Stimulated activated CD8-positive, alpha-beta memory T cell treated with anti-CD3 and anti-CD28 coated beads, Interleukin-15, amount 100 ng/mL, for 24 hours (primary cell): ENCODE data around the gene KLHL18.
"Not testable (repeated sequence)": the region's sequence is repeated elsewhere in the genome, so short reads cannot be mapped to it uniquely, and the experiment has no call there.

ENCODE experiments used
- DNase-seq: peaks from one replicate; pipeline ENCODE4 v3.0.0-alpha.2; 2020; ENCODE audit warnings: low read depth

The KLHL18 gene

DNA sequence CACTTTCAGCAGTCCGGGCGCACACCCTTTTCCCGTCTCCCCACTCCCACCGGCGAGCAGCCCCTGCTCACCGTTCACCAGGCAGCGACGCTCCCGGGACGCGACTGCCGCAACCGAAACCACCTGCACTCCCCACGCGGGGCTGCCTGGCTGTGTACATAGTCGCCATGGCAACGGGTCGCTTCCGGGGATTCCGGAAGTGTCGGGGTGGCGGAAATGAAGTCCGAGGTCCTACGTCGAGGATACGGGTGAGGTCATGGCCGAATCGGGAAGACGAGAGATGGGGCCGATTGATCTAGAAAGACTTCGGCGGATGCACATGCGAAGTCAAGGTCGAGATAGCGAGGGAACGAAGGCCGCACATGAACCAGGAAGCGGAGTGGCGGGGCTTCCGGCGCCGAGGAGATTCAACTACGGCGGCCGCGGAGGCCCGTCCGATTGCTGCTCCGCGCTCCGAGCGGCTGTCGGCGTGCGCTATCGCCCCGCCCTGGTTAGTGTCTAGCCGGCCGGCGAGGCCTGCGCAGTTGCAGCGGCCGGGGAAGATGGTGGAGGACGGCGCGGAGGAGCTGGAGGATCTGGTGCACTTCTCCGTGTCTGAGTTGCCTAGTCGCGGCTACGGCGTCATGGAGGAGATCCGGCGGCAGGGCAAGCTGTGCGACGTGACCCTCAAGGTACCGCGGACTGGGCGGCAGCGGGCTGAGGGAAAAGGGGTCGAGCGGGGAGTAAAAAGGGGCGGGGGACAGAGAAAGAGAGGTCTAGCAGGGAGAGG is at the start of gene KLHL18, which contains the start of gene KIF9:
TSS of gene KLHL18 (plus strand) at position 521 of the 769 bp plus-strand sequence. CDS start at position 543, 22 bp downstream.
TSS of gene KIF9 (minus strand) at position 376 of the 769 bp plus-strand sequence. CDS start 5,425 bp downstream, outside the sequence.
- peak; percentile 93 for DNase-seq

DNA sequence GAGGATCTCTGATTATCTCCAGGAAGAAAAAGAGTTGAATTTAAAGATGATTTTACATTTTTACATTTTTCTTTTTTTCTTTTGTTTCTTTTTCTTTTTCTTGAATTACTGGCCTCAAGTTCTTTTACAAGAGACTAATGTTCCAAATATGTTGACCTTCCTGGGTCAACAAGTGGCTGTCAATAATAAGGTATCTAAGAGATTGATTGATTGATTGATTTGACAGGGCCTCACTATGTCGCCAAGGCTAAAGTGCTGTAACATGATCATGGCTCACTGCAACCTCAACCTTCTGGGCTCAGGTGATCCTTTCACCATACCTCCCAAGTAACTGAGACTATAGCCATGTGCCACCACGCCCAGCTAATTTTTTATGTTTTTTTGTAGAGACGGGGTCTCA is 44.7 kb upstream of the KLHL18 start:
- no peak for DNase-seq

DNA sequence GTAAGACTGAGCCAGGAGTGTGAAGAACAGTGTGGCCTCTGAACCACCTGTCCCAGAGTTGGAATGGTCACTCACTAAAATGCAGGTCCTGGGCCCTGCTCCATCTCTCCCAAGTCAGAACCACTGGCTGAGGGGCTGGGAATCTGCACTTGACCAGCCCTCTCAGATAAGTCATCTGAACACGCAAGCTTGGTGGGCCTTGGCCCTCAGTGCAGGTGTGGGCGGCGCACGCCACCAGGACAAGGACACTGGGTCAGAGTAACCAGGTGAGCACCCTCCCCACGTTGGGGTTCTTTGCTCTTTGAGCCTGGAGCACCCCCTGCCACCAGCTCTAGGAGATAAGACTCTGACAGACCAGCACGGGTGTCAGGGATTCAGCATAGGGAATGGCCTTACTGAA is 42.8 kb upstream of the KLHL18 start:
- no peak for DNase-seq

DNA sequence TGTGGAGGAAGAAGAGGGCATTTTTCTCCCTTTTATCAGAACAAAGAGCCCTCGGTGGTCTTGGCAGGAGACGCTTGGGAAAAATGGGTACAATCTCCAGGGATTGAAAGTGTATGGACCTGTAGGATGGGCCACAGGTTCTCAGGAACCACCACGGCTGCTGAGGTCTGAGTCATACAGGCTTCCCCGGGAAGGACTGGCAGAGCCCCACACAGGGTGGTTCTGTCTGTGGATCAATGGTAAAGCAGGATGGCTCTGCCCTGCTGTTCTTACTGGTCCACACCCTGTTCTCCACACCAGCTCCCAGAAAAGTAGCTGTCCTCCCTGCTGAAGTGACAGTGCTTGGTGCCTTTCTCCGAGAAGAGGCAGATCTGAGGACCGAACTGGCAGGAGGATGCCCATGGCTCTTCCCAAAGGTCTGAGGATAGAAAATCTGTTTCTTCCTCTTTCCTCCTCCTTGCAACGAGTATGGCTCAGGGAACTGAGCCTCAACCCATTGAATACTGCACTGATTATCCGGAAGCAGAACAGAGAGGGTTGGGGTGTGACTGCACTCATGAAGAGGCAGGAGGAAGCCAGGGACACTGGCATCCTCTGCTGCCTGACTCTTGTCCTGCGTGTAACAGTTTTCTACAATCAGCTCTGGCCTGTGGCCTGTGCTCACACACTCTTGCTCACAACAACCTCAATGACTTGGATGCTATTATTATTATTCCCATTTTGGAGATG is 39.2 kb upstream of the KLHL18 start:
- DNase-seq: no peak

DNA sequence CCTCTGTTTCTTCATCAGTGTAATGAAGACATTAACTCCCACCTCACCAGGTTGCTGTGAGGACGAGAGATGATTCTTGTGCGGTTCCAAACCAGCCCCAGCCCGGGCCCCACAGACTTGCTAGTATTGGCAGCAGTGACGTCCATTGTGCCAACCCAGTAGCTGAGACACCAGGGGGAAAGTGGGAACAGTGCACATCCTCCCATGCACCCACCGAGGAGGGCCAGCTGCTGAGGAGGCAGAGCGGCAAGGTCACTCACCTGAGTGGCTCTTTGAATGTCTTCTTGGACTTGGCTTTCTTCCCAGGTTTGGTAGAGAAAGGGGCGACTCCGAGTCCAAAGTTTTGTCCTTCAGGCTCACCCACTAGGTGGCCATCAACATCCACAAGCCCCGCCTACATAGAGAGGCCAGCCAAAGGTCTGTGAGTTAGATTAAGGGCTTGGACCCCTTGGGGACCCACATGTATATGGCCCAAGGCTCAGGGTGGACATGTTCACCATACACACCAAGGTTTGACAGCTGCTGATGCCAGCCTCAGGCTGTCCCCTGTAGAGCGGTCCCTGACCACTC is 38.1 kb upstream of the KLHL18 start:
- no peak for DNase-seq

DNA sequence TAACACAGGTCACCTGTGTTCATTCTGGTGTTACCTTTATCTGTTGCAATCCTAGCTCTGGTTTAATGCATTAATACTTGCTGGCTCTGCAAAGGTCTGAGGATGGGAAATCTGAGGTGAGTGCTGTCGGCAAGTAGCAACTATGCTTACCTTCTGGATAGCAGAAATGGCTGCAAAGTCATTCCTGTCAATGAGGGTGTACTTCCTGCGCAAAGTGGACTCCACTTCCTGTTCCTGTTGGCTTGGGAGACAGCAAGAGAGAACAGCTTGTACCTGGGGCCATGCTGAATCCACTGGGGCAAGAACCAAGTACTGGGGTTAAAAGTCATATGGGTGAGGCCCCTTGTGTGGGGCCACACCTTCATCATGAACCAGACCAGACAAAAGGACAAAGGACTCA is 37.5 kb upstream of the KLHL18 start:
- no peak for DNase-seq

DNA sequence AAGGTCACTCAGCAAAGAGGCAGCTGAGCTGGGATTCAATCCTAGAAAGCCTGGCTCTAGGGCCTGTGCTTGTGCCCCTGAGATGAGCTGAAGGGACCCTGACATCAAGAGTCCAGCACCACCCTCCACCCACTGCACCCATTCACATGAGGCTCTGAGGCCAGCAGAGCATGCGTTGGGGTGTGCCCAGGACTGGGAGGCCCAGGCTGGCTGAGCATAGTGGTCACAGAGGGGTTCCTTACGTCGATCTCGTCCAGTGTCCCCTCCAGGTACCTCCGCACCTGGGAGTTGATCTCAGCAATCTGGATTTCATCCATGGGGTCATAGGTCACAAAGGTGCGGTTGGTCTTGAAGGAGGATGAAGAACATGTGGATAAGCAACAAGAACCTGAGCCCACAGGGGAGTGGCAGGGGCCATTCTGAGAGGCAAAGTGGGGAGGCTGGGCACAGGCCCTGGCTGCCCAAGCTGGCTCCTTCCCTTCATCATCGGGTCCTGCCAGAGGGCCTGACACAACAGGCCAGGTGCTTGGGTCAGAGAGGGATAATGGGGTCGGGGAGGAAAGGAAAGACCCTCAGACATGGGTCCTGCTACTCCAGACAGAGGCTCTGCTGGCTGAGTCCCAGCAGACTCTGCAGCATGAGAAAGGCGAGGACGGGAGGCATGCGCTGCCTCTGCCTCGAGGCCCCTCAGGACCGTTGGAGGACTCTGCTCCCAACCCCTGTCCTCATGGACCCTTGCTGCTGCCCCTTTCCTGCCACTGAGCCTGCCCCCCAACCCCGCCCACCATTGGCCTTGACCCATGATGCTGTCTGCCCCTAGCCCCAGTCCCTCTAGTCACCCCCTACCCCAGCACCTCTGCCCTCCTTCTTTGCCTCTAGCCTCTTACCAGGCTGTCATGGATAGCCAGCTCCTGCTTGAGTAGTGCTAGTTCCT is 35.3 kb upstream of the KLHL18 start:
- no peak for DNase-seq

DNA sequence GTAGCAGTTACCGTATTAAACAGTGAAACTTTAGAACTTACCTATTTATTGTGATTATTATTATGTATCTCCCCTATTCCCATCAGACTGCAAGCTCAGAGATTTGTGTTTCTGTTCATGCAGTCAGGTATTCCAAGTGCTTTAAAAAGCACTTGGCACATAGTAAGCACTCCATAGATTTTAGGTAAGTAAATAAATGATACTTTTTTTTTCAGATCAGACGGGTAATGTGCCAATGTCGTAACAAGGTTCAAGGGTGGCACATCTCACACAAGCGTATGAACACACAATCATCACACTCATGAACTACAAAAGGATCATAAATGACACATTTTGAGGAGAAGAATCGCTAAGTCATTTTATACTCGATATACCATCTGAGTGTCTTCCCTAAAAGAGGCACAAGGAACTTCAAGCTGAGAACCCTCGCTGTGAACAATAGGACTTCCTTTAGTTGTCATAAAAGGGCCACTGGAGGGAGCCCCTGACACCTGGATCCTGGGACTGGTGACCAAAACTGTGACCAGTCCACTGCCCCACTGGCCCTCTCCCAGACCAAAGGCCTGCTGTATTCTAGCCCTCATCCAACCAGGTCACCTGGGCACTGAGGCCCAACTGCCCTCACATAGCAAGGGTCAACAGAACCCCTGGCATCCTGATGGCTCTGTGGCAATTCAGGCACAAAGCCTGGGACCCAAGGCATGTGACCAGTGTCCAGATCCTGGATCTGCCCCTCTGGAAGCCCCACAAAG is 32.3 kb upstream of the KLHL18 start:
- no peak for DNase-seq

DNA sequence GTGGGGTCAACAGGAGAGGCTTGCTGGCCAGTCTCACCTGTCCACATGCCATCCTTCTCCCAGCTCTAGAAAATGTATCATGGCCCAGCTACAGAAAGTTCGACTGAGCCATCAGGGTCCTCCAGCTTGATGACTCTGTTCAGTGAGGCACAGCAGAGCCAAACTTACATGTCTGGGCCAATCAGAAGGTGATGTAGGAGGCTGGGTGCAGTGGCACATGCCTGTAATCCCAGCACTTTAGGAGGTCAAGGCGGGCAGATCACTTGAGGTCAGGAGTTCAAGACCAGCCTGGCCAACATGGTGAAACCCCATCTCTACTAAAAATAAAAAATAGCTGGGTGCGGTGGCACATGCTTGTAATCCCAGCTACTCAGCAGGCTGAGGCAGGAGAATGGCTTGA is 31.7 kb upstream of the KLHL18 start:
- DNase-seq: not testable (repeated sequence)

DNA sequence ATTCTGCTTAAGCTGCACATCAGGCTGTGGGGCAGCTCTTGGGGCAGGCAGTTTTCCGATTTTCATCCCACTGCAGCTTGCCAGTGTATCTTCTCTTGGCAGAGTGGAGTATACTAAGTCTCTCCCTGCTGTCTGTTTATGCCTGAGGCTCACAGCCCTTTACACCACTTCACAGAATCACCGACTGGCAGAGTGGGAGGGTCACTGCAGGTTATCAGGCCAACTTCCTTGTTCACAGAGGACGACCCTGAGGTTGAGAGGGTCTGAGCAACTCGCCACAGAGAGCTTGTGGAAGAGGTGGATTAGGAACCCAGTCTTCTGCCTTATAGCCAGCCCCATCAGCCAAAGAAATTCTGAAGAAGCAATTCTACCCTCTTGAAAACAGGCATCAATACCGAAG is 31.1 kb upstream of the KLHL18 start:
- DNase-seq: no peak

DNA sequence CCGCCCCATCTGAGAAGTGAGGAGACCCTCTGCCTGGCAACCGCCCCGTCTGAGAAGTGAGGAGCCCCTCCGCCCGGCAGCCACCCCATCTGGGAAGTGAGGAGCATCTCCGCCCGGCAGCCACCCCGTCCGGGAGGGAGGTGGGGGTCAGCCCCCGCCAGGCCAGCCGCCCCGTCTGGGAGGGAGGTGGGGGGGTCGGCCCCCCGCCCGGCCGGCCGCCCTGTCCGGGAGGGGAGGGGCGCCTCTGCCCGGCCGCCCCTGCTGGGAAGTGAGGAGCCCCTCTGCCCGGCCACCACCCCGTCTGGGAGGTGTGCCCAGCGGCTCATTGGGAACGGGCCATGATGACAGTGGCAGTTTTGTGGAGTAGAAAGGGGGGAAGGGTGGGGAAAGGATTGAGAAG is 26.4 kb upstream of the KLHL18 start:
- not testable (repeated sequence) for DNase-seq

DNA sequence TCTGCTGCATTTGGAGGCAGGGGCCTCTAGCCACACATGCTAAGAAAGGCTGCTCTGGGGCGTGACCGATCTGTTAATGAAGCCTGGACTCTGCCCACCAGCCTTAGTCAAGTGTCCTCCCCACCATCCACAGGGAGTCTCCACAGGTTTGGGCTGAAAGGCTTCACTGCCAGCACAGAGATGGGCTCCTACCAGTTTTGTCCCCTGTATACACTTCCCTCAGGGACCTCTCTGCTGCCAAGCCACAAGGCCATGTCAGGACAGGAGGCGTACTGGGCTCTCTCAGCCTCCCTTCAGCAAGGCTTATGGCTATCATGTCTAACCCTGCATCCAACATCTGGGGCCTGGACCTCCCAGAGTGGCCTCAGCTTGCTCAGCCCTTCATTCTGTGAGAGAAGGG is 23.6 kb upstream of the KLHL18 start:
- DNase-seq: no peak

DNA sequence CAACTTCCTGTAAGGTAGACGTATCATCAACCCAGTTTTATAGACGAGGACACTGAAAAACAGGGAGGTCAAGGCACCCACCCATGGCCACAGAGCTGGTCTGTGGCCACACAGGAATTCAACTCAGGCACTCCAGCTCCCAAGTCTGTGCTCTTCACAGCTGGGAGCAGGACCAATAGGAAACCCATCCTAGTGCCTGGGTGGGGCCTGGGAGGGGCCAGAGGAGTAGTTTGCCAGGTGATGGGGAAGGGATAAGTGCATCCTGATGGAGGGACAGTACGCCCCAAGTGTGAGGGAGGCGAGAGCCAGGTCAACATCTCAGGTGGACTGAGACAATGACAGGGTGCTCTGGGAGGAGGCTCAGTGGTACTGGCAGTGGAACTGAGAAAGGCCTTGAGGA is 22.1 kb upstream of the KLHL18 start:
- no peak for DNase-seq

DNA sequence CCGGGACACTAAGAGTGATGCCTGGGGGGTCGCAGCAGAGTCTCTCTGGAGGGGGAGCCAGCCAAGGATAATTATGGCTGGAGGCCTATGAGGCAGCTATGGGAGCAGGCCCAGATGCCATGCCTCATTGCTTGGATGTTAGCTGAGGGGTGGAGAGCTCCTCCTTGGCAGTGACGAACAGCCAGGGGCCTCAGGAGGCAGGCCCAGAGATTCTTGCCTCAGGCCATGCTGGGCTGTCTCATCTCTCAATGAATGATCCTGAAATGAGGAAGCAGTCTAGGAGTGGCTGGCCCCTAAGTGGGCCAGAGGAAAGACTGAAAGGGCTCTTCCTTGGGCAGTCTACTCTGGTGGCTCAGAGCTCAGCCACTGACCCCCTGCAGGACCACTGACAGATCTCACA is 21.4 kb upstream of the KLHL18 start:
- no peak for DNase-seq

DNA sequence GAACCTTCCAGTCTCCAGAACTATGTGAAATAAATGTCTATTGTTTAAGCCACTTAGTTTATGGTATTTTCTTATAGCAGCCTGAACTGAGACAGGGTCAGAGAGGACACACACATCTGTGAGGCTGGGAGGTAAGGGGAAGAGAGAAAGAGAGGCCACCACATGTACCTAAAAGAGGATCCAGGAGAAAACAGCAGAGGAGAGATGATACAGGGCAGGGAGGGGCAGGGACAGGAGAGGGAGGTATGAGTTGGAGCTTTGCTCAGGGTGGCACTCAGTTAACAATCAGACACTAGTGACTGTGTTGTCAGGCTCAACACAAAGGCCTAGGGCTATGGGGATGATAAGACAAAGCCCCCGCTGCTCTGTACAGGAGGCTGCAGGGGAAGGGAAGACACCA is 17.7 kb upstream of the KLHL18 start:
- no peak for DNase-seq

DNA sequence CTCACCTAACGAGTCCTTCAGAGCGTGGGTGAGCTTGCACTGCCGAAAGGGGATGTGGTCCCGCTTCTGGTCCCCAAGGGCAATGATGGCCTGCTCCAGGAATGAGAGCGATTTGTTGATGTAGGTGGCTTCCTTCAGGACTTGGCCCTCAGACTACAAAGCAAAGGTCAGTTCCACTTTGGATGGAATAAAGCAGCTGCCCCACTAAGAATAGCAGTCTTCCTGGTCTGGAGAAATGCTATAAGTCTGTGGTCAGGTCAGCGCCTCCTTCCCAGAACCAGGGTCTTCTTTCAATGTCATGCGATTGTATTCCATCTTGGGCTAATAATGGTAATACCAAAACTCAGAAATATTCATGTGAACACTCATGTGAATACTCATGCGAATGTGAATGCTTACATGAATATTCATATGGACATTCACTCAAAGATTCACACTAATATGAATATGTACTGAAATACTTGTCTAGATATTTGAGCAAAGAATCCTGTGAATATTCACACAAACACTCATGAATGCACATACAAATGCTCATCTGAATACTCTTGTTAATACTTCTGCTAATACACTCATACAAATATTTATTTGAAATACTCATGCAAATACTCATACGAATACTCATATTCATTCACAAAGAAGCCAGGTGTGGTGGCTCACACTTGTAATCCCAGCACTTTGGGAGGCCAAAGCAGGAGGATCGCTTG is 16.9 kb upstream of the KLHL18 start:
- DNase-seq: no peak

DNA sequence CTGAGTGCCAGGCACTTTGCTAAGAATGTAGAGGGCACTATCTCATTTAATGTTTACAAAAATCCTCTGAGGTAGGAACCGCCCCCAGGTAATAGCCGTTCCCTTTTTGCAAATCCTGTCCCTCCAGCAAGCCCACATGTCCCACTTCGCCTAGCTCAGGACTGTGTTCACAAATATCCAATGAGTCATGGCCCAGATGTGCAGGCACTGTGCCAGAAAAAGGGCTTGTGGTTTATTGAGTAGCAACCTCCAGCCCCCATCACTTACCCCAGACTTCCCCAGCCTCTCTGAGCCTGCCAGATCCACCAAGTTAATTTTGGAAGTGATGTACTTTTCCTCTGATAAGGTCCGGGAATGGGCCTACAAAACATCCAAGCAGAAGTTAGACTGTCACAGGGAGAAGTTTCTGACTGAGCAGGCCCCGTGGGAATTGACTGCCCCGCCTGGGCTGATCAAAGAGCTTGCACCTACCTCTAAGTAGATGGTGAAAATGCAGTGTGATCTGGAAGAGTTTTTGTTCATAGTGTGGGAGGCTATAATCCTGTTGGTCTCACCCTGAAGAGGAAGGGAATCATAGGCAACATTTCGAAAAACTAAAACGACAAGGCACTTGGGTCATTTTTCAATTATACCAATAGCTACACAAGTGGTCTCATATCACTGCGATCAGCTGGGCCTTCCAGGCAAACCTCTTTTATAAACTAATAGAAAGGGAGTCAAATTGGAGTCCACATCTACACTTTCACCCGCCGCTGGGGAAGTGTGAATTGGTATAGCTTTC is 15.8 kb upstream of the KLHL18 start:
- DNase-seq: no peak

DNA sequence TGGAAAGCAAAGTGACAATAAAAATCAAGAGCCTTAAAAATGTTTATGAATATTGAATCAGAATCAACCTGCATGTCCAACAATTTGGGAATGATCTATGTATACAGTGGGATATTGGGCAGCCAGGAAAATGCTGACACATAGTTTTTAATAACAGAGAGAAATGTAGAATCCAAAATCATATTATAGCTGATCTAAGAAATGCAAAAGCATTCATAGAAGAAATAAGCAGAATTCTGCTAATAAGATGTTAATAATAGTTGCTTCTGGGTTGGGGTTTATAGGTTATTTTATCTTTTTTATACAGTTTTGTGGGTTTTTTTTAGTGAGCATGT is 15.3 kb upstream of the KLHL18 start:
- no peak for DNase-seq

DNA sequence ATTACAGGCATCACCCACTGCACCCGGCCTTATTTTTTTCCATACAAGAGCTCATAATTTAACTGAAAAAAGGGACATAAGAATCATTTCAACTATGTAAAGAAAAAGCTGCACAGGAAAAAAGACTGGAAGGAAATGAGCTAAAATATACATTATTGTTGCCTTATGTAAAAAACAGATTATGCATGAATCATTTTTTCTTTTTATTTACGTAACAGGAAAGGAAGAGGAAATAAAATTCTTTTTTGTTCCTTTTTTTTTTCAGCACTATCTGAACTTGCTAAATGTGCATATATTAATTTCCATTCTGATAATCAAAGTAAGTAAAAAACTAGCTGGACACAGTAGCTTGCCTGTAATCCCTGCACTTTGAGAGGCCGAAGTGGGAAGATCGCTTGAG is 12.2 kb upstream of the KLHL18 start:
- no peak for DNase-seq

DNA sequence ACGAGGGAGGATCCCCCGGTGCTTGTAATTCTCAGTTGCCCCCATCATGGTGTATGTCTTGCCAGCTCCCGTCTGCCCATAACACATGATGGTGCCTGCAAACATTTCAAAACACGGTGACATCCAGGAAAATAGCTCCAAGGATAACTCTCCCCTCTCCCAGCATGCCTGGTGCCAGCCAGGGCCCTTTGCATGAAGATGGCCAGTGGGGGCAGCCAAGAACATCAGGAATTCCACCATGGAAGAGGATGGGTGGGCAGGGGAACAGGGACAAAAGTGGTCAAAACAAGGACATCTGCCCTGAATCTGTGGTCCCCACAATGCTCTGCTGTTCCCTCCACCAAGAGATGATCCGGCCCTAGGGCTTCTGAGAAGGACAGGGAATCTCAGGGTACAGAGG is 9.2 kb upstream of the KLHL18 start:
- no peak for DNase-seq
